Type B pancreatic cell (in vitro differentiated cells): ENCODE measurements around the gene GRIK4. TPM values are rescaled to one million over a fixed set of nuclear protein-coding genes. Genes with fewer than 3 reads are reported as not detected.

Experiments used
- DNase-seq: peaks from one replicate; pipeline ENCODE4 v3.0.0; 2021; ENCODE audit warnings: mixed read lengths; ENCODE audit not compliant: unreplicated experiment; ENCODE audit errors: extremely low spot score
- H3K27ac Mint-ChIP-seq: 2 replicates; pipeline ENCODE4 v1.8.0; 2021; ENCODE audit warnings: mild to moderate bottlenecking, mixed read lengths
- H3K27me3 Mint-ChIP-seq: 2 replicates; pipeline ENCODE4 v1.8.0; 2021; ENCODE audit warnings: mixed read lengths
- H3K36me3 Mint-ChIP-seq: 2 replicates; pipeline ENCODE4 v1.8.0; 2021; ENCODE audit warnings: mixed read lengths
- H3K4me1 Mint-ChIP-seq: one replicate; pipeline ENCODE4 v1.8.0; 2021; ENCODE audit warnings: mixed read lengths; ENCODE audit not compliant: unreplicated experiment
- H3K4me3 Mint-ChIP-seq: 2 replicates; pipeline ENCODE4 v1.8.0; 2021; ENCODE audit warnings: mild to moderate bottlenecking, mixed read lengths
- H3K9me3 Mint-ChIP-seq: 2 replicates; pipeline ENCODE4 v1.8.0; 2021; ENCODE audit warnings: mixed read lengths
- CTCF ChIP-seq: fragments of 200-600 bp; sonication (generic); conservative IDR thresholded peaks from 2 replicates; pipeline ENCODE4 v1.5.0; 2021; ENCODE audit warnings: antibody characterized with exemption, mild to moderate bottlenecking
- total RNA-seq: library from RNA; stranded (reverse); gene quantifications from 2 replicates; pipeline ENCODE4 v1.2.1, GENCODE V29; 2021; ENCODE audit warnings: low replicate concordance

GRIK4 gene
- total RNA-seq, 1 donor from 2014 or later = 0.72 TPM

GRCh38 chr11:120528749-120529148 lies 17.2 kb downstream of the GRIK4 start:
- H3K4me1 Mint-ChIP-seq = peaks cover 7% of the 10 kb centered on the region
- DNase-seq = no peak
- no peak overlapping the region for H3K27ac Mint-ChIP-seq
- no peaks in the 10 kb centered on the region for H3K36me3 Mint-ChIP-seq
- peaks cover 43% of the 10 kb centered on the region for H3K27me3 Mint-ChIP-seq
- no peak overlapping the region for H3K4me3 Mint-ChIP-seq
- TF ChIP-seq CTCF = no peak
- no peaks in the 10 kb centered on the region for H3K9me3 Mint-ChIP-seq

GRCh38 chr11:120529214-120529613 lies 17.7 kb downstream of the GRIK4 start:
- no peak for DNase-seq
- Mint-ChIP-seq H3K4me3 (no peak overlapping the region), H3K27ac (no peak overlapping the region), H3K4me1 (peaks cover 7% of the 10 kb centered on the region), H3K27me3 (peaks cover 43% of the 10 kb centered on the region), H3K9me3 (no peaks in the 10 kb centered on the region), H3K36me3 (no peaks in the 10 kb centered on the region)
- TF ChIP-seq CTCF = no peak

GRCh38 chr11:120529911-120530310 lies 18.4 kb downstream of the GRIK4 start:
- H3K4me1 Mint-ChIP-seq = peaks cover 7% of the 10 kb centered on the region
- peaks cover 45% of the 10 kb centered on the region for H3K27me3 Mint-ChIP-seq
- H3K27ac Mint-ChIP-seq = no peak overlapping the region
- no peak for TF ChIP-seq CTCF
- H3K4me3 Mint-ChIP-seq = no peak overlapping the region
- H3K36me3 Mint-ChIP-seq = no peaks in the 10 kb centered on the region
- no peak for DNase-seq
- no peaks in the 10 kb centered on the region for H3K9me3 Mint-ChIP-seq

GRCh38 chr11:120532082-120532831 lies 20.7 kb downstream of the GRIK4 start:
- Mint-ChIP-seq H3K9me3 (no peaks in the 10 kb centered on the region), H3K27ac (no peak overlapping the region)

GRCh38 chr11:120532832-120533196 lies 21.3 kb downstream of the GRIK4 start:
- H3K9me3 Mint-ChIP-seq = no peaks in the 10 kb centered on the region
- H3K27me3 Mint-ChIP-seq = peaks cover 50% of the 10 kb centered on the region
- no peak for DNase-seq
- no peak overlapping the region for H3K27ac Mint-ChIP-seq
- no peaks in the 10 kb centered on the region for H3K36me3 Mint-ChIP-seq
- H3K4me1 Mint-ChIP-seq = peaks cover 7% of the 10 kb centered on the region
- no peak for TF ChIP-seq CTCF
- no peak overlapping the region for H3K4me3 Mint-ChIP-seq

More at GRCh38 chr11:120532082-120532831, 20.7 kb downstream of the GRIK4 start:
- Mint-ChIP-seq H3K27me3 (peaks cover 44% of the 10 kb centered on the region), H3K36me3 (no peaks in the 10 kb centered on the region), H3K4me3 (no peak overlapping the region), H3K4me1 (peaks cover 7% of the 10 kb centered on the region)
- no peak for DNase-seq
- no peak for TF ChIP-seq CTCF
